ENCODE measurements around the gene TBC1D23. TPM values are rescaled to one million over a fixed set of nuclear protein-coding genes. Genes with fewer than 3 reads are reported as not detected.

Gene TBC1D23
- total and polyA plus RNA-seq, 2 of the 13 experiments (the other 11 are each of a cell fraction or from before 2014, with no cell fraction given): 28.7 to 35.4 TPM

DNA sequence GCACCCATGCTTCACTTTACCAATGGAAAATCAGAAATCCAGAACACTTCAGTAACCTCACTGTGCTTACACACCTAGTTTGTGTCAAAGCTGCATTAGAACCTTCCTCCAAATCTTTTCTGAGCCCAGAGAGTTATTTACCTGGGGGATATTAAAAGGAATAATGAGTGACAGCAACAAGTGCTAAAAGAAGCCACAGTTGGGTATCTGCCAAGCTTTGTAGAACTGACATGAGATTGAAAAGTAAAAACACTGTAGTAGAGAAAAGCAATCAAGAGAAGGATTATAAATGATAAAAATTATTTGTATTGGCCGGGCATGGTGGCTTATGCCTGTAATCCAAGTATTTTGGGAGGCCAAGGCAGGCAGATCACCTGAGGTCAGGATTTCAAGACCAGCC is 8.8 kb upstream of the TBC1D23 start:
- no peak overlapping the region for H3K27ac ChIP-seq (ENCODE audit: extremely low read length, insufficient read depth, low read length)
- ATAC-seq: no peak
- BruUV-seq (replicated peaks): no TSS peak
- H3K27me3 ChIP-seq (ENCODE audit: control insufficient read depth in 1 of 2, insufficient read depth in 2 of 2, low read length in 2 of 2): no peaks in the 10 kb centered on the region
- H3K9ac ChIP-seq (ENCODE audit: insufficient read depth, low read depth, low read length): no peak overlapping the region
- no peak overlapping the region for H3K4me3 ChIP-seq (replicated peaks in 1 of 3; ENCODE audit: insufficient read depth in 1 of 3, low read depth in 2 of 3, low read length in 3 of 3)
- DNase-seq (ENCODE audit: low spot score): no peak
- ChIA-PET CTCF (ENCODE audit: low intra/inter-chr PET ratio, low total read pairs) (no interaction called here), POLR2A (no interaction called here)
- 88% methylated on average over 1 of the region's 1 CpG for WGBS (ENCODE audit: low lambda C conversion rate)
- H3K79me2 ChIP-seq (ENCODE audit: insufficient read depth, low read length): no peaks in the 10 kb centered on the region
- intact Hi-C loops (cut with micrococcal nuclease; ENCODE audit: unreplicated experiment): loop anchor here (10.0 kb wide), 1 partner anchor 307 kb away; no protein-coding TSS in a partner anchor
- FAIRE-seq: no peak
- in situ Hi-C loops (cut with HindIII; ENCODE audit: extremely low pct_ligation_motif_present, low pct_unique_long_range_greater_than_20kb): loop anchor here (5.0 kb wide), 2 partner anchors 185 to 410 kb away; no protein-coding TSS in a partner anchor
- no peak overlapping the region for H2AFZ ChIP-seq (ENCODE audit: low read length)
- TF ChIP-seq HDAC2 (CRISPR knock-in tag; IDR thresholded peaks at IDR 0.05) (no peak), ZNF558 (CRISPR knock-in tag; IDR thresholded peaks at IDR 0.05; ENCODE audit: borderline replicate concordance) (no peak), POLR2AphosphoS2 (IDR thresholded peaks at IDR 0.05; ENCODE audit: low read depth, low read length) (no peak), SP5 (CRISPR knock-in tag; IDR thresholded peaks at IDR 0.05; ENCODE audit: borderline replicate concordance, low read depth) (no peak), NFRKB (IDR thresholded peaks at IDR 0.05) (no peak), CENPX (CRISPR knock-in tag; IDR thresholded peaks at IDR 0.05) (no peak), ZSCAN12 (CRISPR knock-in tag; IDR thresholded peaks at IDR 0.05) (no peak), RBAK (CRISPR knock-in tag; IDR thresholded peaks at IDR 0.05) (no peak), NBN (conservative IDR thresholded peaks at IDR 0.05) (no peak), ATF1 (CRISPR knock-in tag; IDR thresholded peaks at IDR 0.05) (no peak)
- TF ChIP-seq, protein P1, sequence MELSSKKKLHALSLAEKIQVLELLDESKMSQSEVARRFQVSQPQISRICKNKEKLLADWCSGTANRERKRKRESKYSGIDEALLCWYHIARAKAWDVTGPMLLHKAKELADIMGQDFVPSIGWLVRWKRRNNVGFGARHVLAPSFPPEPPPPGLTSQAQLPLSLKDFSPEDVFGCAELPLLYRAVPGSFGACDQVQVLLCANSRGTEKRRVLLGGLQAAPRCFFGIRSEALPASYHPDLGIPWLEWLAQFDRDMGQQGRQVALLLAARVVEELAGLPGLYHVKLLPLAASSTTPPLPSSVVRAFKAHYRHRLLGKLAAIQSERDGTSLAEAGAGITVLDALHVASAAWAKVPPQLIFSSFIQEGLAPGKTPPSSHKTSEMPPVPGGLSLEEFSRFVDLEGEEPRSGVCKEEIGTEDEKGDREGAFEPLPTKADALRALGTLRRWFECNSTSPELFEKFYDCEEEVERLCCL (CRISPR knock-in tag; IDR thresholded peaks at IDR 0.05; ENCODE audit: borderline replicate concordance): no peak
- no peak overlapping the region for H3K4me2 ChIP-seq (ENCODE audit: low read depth, low read length)
- peaks cover 33% of the 10 kb centered on the region for H3K4me1 ChIP-seq (ENCODE audit: insufficient read depth, low read length)
- no peaks in the 10 kb centered on the region for H3K9me3 ChIP-seq (ENCODE audit: low read length)
- H4K20me1 ChIP-seq (ENCODE audit: insufficient read depth, low read length): no peaks in the 10 kb centered on the region
- H3K36me3 ChIP-seq (replicated peaks in 1 of 2; ENCODE audit: control insufficient read depth in 1 of 2, insufficient read depth in 2 of 2, low read length in 2 of 2): no peaks in the 10 kb centered on the region

All from HepG2 (cell line).